ENCODE measurements around the gene ENC1. TPM values are rescaled to one million over a fixed set of nuclear protein-coding genes. Genes with fewer than 3 reads are reported as not detected.

ENC1 gene
- total and polyA plus RNA-seq, 2 of the 8 experiments (the other 6 are each of a cell fraction or from before 2014, with no cell fraction given): 5.5 to 13.2 TPM

- H2AFZ ChIP-seq (ENCODE audit: low read length): no peak overlapping the region
- H3K23ac ChIP-seq (ENCODE audit: insufficient read length): no peak overlapping the region
- no peak overlapping the region for H4K91ac ChIP-seq (replicated peaks; ENCODE audit: insufficient read length, low read length)
- peaks cover 0 to 20% of the 10 kb centered on the region in 2 experiments; a peak in 3 of 4 replicates for H3K79me2 ChIP-seq (ENCODE audit: control insufficient read depth in 1 of 2, insufficient read depth in 2 of 2, low read length in 2 of 2)
- peaks cover 1% of the 10 kb centered on the region; the same call in 1 of the 2 replicates for H3K23me2 ChIP-seq (ENCODE audit: low read depth, low read length)
- H3K4me3 ChIP-seq (ENCODE audit: extremely low read depth in 1 of 4, insufficient read depth in 2 of 4, low read depth in 3 of 4, low read length in 4 of 4): no peak overlapping the region
- H3K36me3 ChIP-seq (ENCODE audit: control insufficient read depth in 2 of 4, insufficient read depth in 4 of 4, low read length in 3 of 4): peaks cover 0 to 4% (median 2%) of the 10 kb centered on the region in 4 experiments; a peak in 1 of 8 replicates
- DNase-seq (ENCODE audit: low read depth in 1 of 2, low spot score in 2 of 2): no peak
- H4K8ac ChIP-seq (ENCODE audit: extremely low read depth, insufficient read depth, low read length): no peak overlapping the region
- 90% methylated on average over 9 of the region's 9 CpGs; no CpG with 5 or more reads in 1 of the 2 experiments for WGBS, 2 experiments (ENCODE audit: extremely low coverage in 1 of 2, insufficient coverage in 1 of 2, insufficient read length in 1 of 2, insufficient replicate concordance in 2 of 2, low coverage in 1 of 2, low lambda C conversion rate in 2 of 2, missing lambda C conversion rate in 1 of 2)
- no peak overlapping the region for H2AK5ac ChIP-seq (ENCODE audit: low read depth, low read length)
- H4K5ac ChIP-seq (ENCODE audit: insufficient read length, low read depth, low read length): no peak overlapping the region
- H2BK120ac ChIP-seq (replicated peaks; ENCODE audit: low read depth, low read length): no peak overlapping the region
- no peak overlapping the region for H3K9ac ChIP-seq (replicated peaks in 1 of 4; ENCODE audit: extremely low read depth in 1 of 4, low read depth in 3 of 4, low read length in 3 of 4)
- no peak for FAIRE-seq
- H3K79me1 ChIP-seq (ENCODE audit: low read depth, low read length): no peaks in the 10 kb centered on the region
- H2BK20ac ChIP-seq (ENCODE audit: low read length): no peak overlapping the region
- H3K9me3 ChIP-seq (ENCODE audit: insufficient read depth in 2 of 2, low read depth in 1 of 2, low read length in 1 of 2): no peaks in the 10 kb centered on the region
- H3K4me1 ChIP-seq (replicated peaks in 1 of 4; ENCODE audit: control insufficient read depth in 3 of 4, insufficient read depth in 4 of 4, low read length in 3 of 4): peaks cover 2 to 13% (median 10%) of the 10 kb centered on the region in 4 experiments; a peak in 5 of 7 replicates
- H3K14ac ChIP-seq (ENCODE audit: insufficient read length): no peak overlapping the region
- no peak overlapping the region for H3K56ac ChIP-seq (replicated peaks; ENCODE audit: insufficient read length, low read depth, low read length)
- H3K18ac ChIP-seq (ENCODE audit: extremely low read depth, low read length): no peak overlapping the region
- H3K27ac ChIP-seq (ENCODE audit: low read depth, low read length): no peak overlapping the region
- H2BK5ac ChIP-seq (ENCODE audit: low read depth, low read length): no peak overlapping the region
- H4K20me1 ChIP-seq (replicated peaks in 1 of 2; ENCODE audit: control insufficient read depth in 1 of 2, insufficient read depth in 2 of 2, low read length in 2 of 2): peaks cover 3 to 11% of the 10 kb centered on the region in 2 experiments
- TF ChIP-seq TBP (IDR thresholded peaks at IDR 0.05; ENCODE audit: low read depth, low read length): no peak
- no peak for TF ChIP-seq GABPA (IDR thresholded peaks at IDR 0.05; ENCODE audit: borderline replicate concordance, insufficient read depth, low read length)
- TF ChIP-seq HDAC2 (IDR thresholded peaks at IDR 0.05; ENCODE audit: borderline replicate concordance in 1 of 2, low read depth in 2 of 2, low read length in 2 of 2): no peak
- no peak for TF ChIP-seq RBBP5 (IDR thresholded peaks at IDR 0.05; ENCODE audit: borderline replicate concordance, low read depth, low read length)
- TF ChIP-seq YY1 (IDR thresholded peaks at IDR 0.05; ENCODE audit: low read depth, low read length): no peak
- no peak for TF ChIP-seq KDM4A (IDR thresholded peaks at IDR 0.05; ENCODE audit: low read depth, low read length, severe bottlenecking)
- TF ChIP-seq RAD21 (IDR thresholded peaks at IDR 0.05 in 1 of 2, conservative IDR thresholded peaks at IDR 0.05 in 1 of 2; ENCODE audit: low read depth in 2 of 2, low read length in 2 of 2): no peak
- TF ChIP-seq TCF12 (IDR thresholded peaks at IDR 0.05; ENCODE audit: low read depth, low read length): no peak
- TF ChIP-seq KDM1A (IDR thresholded peaks at IDR 0.05; ENCODE audit: borderline replicate concordance, low read length): no peak
- no peak for TF ChIP-seq ATF3 (IDR thresholded peaks at IDR 0.05; ENCODE audit: insufficient read depth, low read depth, low read length)
- no peak for TF ChIP-seq FOSL1 (IDR thresholded peaks at IDR 0.05; ENCODE audit: insufficient read depth, low read depth, low read length)
- H3K4ac ChIP-seq (replicated peaks; ENCODE audit: insufficient read length, low read depth, low read length): no peak overlapping the region
- POLR2A ChIA-PET (ENCODE audit: partially characterized antibody): interaction anchor here (0.9 to 1.6 kb wide), 2 partner anchors 9 kb away, joined by 3 to 4 read pairs; no protein-coding TSS in a partner anchor
- H3K4me2 ChIP-seq (ENCODE audit: insufficient read depth in 1 of 2, low read depth in 2 of 2, low read length in 2 of 2): no peak overlapping the region
- peaks cover 0 to 2% (median under 1%) of the 10 kb centered on the region in 4 experiments; a peak in 6 of 7 replicates for H3K27me3 ChIP-seq (replicated peaks in 1 of 4; ENCODE audit: control insufficient read depth in 3 of 4, extremely low read depth in 1 of 4, insufficient read depth in 3 of 4, low read length in 3 of 4)
- H2BK15ac ChIP-seq (ENCODE audit: low read length): no peak overlapping the region
- H2BK12ac ChIP-seq (ENCODE audit: low read depth, low read length): no peak overlapping the region
- CTCF ChIA-PET (ENCODE audit: partially characterized antibody): interaction anchor here (1.0 to 2.6 kb wide), 11 partner anchors 8 to 732 kb away, joined by 3 to 9 read pairs (median 5); no protein-coding TSS in a partner anchor
These were observed 6.8 kb downstream of the ENC1 start for GRCh38 chr5:74633695-74634094.
